Esophagus squamous epithelium (tissue), 4 donors: ENCODE measurements around the gene CARD11.

Experiments used
- CTCF ChIP-seq, 6 experiments: fragments of 450-650 bp in 4 of 6; fragments of 200-600 bp in 2 of 6; sonication (generic) in 2 of 6; IDR thresholded peaks; one replicate each; pipeline ENCODE4 v1.5.1; 2016 to 2019; ENCODE audit warnings: antibody characterized with exemption in 6 of 6, mild to moderate bottlenecking in 4 of 6, moderate library complexity in 4 of 6
- POLR2A ChIP-seq, 4 donors: fragments of 450-650 bp; IDR thresholded peaks; one replicate each; pipeline ENCODE4 v1.6.1; 2017; ENCODE audit warnings: antibody characterized with exemption in 4 of 4, mild to moderate bottlenecking in 4 of 4, moderate library complexity in 3 of 4

GRCh38 chr7:2887816-2888215 is 155.9 kb downstream of the CARD11 start:
- no peak for TF ChIP-seq POLR2A (IDR thresholded peaks at IDR 0.05)
- no peak for TF ChIP-seq CTCF (IDR thresholded peaks at IDR 0.05)
